Erythroblast (primary cell): ENCODE results near the gene HCRT.

Experiments
- GATA1 ChIP-seq: IDR thresholded peaks from 2 replicates; pipeline ENCODE4 v1.6.1; 2011; ENCODE audit warnings: low read depth, mild to moderate bottlenecking, control low read depth, low read length, moderate library complexity
- POLR2A ChIP-seq: IDR thresholded peaks from 2 replicates; pipeline ENCODE4 v1.6.1; 2011; ENCODE audit warnings: mild to moderate bottlenecking, low read length

- TF ChIP-seq POLR2A (no peak), GATA1 (no peak)
Observed at GRCh38 chr17:42159796-42160530, 25.3 kb downstream of the HCRT start.
